HUDEP-2 (cell line): Measurements from ENCODE around the gene SH3PXD2A.
"Not testable (repeated sequence)": the region's sequence is repeated elsewhere in the genome, so short reads cannot be mapped to it uniquely, and the experiment has no call there.

ENCODE experiments used
- DNase-seq, 76 experiments: peaks; one replicate each; lab custom pipeline; 2025; ENCODE audit not compliant: unreplicated experiment in 76 of 76; lab: John Stamatoyannopoulos, UW

SH3PXD2A gene

DNA sequence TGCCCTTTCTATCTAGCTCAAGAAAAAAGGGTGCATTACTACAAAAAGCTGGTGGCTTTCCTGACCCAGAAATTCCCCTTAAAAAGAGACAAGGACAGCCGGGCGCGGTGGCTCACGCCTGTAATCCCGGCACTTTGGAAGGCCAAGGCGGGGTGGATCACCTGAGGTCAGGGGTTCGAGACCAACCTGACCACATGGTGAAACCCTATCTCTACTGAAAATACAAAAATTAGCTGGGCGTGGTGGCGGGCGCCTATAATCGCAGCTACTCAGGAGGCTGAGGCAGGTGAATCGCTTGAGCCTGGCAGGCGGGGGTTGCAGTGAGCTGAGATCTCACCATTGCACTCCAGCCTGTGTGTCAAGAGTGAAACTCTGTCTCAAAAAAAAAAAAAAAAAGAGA, 82.5 kb downstream of the SH3PXD2A start:
- DNase-seq = peak in 11 of 76 experiments; percentile 7 to 42 (median 32)

DNA sequence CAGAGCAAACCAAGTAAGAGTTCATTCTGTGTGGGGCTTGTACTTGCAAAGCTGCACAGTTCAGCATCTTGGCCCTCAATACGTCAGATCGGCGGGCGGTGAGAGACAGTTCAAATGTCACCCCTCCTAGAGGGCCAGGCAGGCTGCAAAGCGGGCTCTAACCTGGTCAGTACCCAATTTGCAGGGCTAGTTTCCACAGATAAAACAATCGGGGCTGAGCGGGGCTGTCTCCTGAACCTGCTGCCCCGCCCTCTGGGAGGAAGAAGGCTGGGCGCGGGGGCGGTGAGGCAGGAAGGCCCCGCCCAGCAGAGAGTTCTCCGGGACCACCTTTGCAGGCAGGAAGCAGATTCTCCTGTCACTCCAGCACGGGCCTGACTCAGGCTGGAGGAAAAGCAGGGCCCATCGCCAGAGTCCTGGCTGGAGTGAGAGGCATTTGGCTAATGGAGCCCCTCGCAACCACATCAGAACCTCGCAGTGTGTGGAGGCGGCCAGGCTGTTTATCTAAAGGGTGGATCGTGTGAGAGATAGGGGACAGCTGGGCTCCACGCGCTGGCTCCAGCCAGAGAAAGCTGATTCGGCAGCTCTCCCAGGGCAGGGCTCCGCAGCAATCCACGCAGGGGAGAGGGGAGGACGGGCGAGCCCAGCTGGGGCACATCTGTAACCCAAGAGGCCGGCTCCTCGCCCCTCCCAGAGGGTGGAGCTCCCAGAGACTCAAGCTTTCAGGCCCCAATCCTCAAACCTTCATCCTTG, 83.1 kb downstream of the SH3PXD2A start:
- peak in 75 of 76 experiments; percentile 25 to 87 (median 74) for DNase-seq

DNA sequence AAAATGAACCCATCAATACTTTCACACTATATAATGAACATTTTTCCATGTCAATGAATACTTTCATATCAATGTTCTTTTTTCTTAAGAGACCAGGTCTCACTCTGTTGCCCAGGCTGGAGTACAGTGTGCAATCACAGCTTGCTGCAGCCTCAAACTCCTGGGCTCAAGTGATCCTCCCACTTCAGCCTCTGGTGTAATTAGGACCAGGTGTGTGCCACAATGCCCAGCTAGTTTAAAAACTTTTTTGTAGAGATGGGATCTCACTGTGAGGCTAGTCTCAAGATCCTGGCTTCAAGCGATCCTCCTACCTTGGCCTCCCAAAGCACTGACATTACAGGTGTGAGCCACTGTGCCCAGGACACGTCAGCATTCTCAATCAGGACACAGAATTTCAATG, 85.2 kb downstream of the SH3PXD2A start:
- no peak for DNase-seq

DNA sequence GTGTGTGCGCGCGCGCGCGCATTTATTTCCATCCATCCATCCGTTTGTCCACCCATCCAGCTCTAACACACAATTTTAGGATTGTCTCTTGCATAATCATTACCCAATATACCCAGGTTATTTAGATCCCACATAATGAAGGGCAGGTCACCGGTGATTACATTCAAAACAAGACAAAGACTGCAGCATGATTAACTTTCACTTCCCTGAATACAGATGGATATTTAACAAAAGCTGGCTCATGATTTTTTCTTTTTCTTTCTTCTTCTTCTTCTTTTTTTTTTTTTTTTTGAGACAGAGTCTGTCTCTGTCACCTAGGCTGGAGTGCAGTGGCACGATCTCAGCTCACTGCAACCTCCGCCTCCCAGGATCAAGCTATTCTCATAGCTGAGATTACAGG, 86.2 kb downstream of the SH3PXD2A start:
- no peak for DNase-seq

DNA sequence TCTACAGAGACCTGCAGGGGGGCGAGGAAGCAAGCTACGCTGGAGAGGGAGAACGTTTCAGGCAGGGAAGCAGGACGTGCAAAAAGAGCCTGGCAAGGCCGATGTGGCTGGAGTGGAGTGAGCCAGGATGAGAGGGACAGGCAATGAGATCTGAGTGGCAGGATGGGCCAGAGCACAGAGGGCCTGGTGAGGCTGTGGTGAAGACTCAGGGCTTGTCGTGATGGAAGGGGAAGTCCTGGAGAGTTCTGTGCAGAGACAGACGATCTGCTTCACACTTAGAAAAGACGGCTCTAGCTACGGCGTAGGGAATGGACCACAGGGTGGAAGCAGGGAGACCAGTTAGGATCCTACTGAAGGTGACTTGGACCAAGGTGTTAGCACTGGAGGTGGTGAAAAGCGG, 87.0 kb downstream of the SH3PXD2A start:
- DNase-seq = no peak

DNA sequence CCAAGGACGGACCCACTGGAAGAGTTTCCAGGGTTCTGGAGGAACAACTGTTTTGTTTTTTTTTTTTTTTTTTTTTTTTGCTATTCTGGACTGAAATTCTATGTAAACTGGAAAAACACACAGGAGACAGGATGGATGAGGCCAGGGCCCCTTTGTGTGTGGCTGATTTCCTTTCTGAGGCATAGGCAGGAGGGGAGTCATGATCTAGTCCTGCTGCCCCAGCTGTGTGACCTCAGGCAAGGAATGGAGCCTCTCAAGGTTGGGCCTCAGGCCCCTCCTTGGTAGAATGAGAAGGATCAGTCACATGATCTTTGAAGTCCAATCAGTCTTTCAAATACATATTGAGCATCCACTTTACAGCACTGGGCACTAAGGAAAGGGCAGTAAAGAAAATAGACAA, 87.6 kb downstream of the SH3PXD2A start:
- DNase-seq = no peak

DNA sequence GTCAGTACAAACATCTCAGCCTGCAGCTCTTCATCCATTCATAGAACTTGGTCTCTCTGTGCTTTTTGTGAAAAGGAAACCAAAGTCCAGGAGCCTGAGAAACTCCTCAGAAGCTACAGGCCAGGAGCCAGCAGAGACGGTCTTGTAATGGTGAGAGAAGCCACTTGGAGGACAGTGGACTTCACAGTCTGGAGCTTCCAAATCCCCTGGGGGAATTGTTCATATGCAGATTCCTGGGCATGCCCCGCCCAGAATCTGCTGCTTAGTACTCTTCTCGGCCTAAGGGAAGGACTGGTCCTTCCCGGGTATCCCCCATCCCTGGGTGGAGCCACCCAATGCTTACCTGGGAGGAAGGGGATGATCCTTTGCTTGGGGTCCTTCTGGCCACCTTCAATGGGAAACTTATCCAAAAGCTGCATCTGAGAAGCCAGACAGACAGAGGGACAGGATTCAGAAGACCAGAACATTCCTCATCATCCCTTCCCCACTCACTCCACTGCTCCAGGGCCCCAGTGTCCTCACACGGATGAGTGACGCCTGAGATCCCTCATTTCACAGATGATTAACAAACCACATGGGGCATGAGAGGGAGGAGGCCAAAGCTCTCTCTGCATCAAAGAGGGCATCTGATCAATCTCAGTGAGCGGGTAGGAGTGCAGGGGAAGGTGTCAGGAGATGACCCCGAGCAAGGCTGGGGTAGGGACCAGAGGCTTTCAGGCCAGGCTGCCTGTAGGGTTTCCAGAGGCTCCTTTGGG, 88.4 kb downstream of the SH3PXD2A start:
- DNase-seq = no peak

DNA sequence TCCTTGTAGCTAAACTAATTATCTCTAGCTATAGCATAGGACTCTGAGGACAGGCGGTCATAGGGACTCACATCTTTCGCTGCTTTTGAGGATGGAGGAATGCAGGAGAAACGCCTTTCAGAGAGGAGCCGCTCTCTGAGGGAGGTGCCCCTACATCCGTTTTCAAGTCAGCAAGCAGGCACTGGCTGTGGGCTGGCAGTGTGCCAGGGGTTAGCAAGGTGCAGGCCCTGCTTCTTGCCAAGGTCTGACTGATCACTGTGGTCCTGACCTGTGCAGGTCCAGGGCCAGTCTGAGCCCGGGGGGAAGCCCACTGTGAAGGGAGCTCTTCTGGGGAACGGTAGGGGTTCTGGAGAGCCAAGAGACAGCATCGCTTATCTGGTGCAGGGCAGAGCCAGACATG, 89.4 kb downstream of the SH3PXD2A start:
- peak in 3 of 76 experiments; percentile 8 to 9 (median 9) for DNase-seq

DNA sequence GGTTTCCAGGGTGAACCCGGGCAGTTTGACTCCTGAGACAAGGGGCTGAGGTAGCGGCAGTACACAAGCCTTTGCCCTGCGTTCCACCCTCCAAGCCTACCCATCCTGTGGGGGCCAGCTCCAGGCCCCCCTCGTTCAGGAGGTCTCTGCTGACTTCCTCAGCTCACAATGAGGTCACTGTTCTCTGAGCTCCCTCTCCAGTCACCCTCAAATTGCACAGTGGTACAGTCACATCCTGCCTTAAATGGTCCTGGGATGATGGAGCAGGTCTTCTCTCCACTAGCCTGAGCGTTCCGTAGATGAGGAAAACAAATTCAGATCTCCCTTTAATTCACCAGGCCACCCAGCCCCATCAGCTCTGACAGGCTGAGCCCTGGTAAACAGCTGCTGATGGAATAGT, 90.2 kb downstream of the SH3PXD2A start:
- no peak for DNase-seq

DNA sequence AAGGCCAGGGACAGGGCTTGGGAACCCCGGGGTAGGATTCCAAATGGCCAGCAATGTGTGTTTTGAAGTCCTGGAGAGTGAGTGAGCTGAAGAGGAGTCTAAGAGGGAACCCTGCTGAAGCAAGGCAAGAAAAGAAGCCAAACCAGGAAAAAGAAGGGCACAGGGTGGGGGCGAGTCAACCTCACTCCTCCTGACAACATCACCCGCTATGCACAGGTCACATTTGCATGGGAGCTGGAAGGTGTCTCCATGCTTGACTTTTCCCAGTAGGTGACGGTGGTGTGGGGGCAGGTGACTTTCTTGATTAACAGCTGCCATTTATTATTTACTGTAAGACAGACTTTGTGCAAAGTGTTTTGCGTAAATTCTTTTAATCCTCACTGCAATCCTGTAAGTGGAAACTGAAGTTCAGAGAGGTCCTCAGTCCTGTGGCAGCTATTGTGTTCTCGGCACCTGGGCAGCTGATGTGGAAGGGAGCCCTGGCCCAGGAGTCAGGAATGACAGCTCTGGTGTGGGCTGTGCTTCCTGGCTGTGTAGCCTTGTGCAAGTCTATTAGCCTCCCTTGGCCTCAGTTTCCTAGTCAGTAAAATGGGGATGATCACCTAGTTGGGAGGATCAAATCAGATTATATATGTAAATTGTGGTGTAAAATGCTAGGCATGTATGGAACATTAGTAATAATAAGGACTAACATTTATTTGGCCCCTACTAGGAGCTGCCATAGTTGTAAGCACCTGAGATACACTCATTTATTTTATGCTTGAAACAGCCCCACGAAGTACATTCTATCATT, 90.9 kb downstream of the SH3PXD2A start:
- DNase-seq = no peak

DNA sequence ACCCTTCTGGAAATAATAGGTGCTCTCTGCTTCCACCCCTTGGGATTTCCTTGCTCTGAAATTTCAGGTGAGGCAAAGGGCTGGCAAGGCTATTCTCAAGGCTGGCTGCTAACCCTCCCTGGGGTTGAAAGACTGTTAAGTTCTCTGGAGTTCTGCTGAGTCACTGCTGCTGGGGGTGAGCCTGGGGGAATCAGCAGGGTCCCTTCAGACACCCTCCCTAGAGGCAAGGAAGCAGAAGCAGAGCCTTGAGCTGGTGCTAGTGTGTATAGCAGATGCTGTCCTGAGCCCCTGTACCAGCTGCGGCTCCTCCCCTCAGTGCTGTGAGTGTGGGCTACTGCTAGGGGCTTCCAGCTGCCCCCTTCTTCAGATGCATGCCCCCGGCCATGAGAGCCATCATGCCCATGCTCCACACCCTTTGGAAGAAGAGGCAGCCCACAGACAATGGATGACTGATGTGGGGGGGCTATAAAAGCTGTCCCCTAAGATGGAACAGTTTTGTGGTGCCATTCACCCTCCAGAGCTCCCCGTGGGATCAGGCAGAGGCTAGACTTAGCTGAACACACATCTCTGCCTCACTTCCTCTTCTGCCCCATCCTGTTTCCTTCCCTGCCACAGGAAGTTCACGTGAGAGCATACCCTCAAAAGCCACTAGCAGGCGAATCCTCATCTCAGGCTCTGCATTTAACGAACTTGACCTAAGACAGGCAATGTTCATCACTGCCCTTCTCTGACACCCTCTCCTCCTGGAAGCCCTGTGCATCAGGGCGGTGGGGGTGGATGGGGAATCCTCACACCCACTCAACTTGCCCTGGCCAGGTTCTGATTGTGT, 91.8 kb downstream of the SH3PXD2A start:
- DNase-seq = no peak

DNA sequence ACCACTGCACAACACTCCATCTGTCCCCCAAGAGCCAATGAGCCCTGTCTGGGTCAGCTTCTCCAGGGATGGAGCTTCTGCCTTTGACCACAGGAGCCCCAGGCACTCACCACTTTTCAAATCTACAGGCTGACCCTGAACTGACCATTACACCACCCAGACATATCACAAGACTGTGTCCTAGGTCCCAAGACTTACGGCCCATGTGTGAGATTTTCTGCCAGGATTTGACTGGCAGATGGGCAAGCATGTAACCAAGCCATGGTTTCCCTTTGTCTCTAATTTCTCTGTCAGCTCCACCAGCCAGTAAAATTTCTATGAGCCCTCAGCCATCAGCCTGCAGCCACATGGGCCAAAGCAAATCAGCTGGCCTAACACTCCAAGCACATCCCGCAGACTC, 92.5 kb downstream of the SH3PXD2A start:
- DNase-seq = no peak

DNA sequence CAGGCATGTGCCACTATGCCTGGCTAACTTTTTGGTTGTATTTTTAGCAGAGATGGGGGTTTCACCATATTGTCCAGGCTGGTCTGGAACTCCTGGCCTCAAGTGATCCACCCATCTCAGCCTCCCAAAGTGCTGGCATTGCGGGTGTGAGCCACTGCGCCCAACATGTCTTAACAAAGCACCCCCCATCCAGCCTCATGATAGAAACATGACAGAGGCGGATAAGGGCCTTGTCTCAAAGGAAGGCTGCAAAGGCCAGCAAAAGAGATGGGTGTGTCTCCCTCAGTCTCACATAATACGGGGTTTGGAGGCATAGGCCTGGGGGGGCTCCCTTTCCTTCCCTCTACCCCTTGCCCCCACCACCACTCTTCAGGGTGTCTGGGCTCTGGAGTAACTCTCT, 93.2 kb downstream of the SH3PXD2A start:
- DNase-seq = no peak

DNA sequence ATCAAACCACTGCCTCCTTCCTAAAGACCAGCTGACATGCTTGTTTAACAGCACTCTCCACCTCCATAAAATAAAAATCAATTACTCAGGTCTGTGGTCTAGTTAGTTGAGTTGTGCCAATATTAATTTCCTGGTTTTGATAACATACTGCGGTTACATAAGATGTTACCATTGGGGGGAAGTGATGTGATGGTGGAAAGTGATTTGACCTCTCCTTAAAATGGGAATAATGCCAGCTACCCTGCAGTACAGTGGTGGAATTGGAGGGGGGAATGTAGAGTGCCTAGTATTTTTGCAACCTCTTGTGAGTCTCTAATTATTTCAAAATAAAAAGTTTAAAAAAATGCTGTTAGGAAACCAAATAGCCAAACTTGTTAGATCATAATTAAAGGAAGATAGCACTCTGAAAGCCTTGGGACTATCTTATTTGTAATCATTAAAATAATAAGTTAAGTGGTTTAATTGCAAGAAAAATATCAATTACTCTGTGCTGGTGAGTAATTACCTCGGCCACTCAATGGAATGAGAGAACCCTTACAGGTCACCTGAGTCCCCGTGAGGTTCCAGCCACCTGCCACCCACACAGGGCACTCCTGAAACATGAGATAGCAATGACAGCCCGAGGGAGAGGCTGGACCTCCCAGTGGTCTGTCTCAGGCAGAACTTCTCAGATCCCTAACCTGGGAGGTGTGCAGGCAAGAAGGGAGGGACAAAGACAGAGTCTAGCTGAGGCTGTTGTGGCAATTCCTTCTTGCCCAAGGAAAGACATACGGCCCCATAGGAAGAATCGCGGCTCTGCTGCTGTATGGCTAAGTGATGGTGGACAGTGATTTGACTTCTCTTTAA, 94.1 kb downstream of the SH3PXD2A start:
- DNase-seq = peak in 1 of 76 experiments; percentile 6

DNA sequence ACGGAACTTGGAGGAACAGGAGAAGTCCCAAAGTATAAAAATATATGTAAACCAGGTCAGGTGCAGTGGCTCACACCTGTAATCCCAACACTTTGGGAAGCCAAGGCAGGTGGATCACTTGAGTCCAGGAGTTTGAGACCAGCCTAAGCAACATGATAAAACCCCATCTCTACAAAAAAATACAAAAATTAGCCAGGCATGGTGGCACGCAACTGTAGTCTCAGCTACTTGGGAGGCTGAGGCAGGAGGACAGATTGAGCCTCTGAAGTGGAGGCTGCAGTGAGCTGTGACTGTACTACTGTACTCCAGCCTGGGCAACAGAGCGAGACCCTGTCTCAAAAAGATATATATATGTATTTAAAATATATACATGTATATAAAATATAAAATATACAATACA, 95.1 kb downstream of the SH3PXD2A start:
- DNase-seq = not testable (repeated sequence)

DNA sequence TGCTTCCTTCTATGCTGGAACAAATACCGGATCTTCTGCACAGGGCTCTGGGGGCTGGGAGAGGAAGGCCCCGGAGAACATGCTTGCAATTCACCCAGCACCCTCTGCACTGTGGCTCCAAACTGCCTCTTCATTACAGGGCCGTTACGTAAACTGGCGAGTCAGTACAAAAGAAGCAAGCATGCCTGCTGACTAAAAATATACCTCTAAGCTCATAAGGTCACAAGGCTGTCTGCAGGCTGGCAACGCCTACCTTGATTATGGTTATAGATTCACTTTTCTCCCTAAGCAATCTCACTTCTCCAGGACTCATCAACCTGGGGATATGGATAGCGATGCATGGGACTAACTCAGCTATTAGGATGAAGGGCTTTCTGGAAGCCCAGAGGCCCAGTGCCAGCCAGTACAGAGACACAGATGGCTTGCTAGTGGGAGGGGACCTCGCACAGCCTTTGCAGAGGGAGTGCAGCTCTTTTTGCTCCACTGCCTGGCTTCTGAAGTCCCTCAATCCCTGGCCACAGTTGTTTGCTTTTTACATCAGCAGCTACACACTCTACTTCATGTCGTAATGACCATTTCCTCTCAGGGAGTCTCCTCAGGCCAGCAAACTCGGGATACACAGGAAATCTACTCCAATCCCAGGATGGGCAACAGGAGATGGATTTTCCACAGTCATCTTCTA, 96.1 kb downstream of the SH3PXD2A start:
- no peak for DNase-seq

DNA sequence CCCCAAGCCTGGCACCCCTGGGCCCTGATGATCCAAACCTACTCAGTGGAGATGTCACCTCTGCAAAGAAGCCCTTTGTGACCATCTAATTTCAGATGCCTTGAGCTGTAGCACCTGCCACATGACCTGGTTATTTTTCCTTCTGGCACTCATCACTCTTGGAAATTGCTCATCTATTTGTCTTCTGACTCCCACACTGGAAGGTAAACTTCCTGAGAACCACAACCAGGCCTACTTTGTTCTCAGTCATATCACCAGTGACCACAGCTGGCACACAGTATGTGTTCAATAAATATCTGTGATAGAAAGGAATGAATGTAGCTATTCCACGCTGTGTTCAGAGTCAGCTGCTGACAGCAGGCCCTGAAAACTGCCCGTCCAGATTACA, 97.1 kb downstream of the SH3PXD2A start:
- DNase-seq = no peak

DNA sequence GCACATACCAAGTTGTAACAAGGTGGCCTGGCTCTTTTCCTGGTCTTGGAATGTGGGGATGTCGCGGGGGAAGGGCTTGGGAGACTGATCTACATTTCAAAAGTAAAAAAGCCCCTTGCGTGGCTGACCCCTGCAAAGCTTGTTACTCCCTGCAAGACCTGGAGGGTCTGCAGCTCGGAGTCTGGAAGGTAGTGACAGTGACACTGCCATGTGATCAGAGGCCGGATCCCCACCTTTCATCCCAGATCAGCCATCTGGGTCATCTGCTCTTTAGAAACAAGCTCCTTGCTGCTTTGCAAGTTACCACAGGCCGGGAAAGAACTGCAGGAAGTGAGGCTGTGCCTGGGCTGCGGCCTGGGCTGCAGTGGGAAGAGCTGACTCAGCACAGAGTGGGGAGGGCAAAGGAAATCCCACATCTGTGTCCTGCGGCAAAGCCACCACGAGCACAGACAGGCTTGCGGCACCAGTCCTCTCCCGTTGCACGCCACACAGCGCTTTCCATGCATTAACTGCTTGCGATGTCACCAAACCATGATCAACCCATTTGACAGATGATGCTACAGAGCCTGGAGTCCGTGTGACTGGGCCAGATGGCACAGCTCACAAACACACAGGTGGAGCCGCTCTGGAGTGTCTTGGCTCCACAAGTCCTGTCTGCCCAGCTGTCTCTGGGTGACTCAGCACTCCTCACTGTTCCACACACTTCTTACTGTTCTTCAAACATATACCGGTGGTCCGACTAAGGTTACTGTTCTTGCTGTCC, 97.7 kb downstream of the SH3PXD2A start:
- no peak for DNase-seq
